ENCODE measurements around the gene FHIP1B.

The FHIP1B gene

GRCh38 chr11:6203327-6203726, 31.1 kb downstream of the FHIP1B start:
- in situ Hi-C loops (cut with HindIII; ENCODE audit: low sequenced_read_pairs) = no loop called here

GRCh38 chr11:6202041-6202440, 32.4 kb downstream of the FHIP1B start:
- in situ Hi-C loops (cut with HindIII; ENCODE audit: low sequenced_read_pairs) = no loop called here

GRCh38 chr11:6201481-6201880, 33.0 kb downstream of the FHIP1B start:
- in situ Hi-C loops (cut with HindIII; ENCODE audit: low sequenced_read_pairs) = no loop called here

GRCh38 chr11:6200975-6201374, 33.5 kb downstream of the FHIP1B start:
- in situ Hi-C loops (cut with HindIII; ENCODE audit: low sequenced_read_pairs) = no loop called here

GRCh38 chr11:6199174-6199810, 35.1 kb downstream of the FHIP1B start, which contains the start of gene OR52W1:
TSS of gene OR52W1 (plus strand) at chr11:6199224. CDS start at chr11:6199224, 0 bp downstream.
- in situ Hi-C loops (cut with HindIII; ENCODE audit: low sequenced_read_pairs) = no loop called here

- in situ Hi-C loops (cut with HindIII; ENCODE audit: low sequenced_read_pairs) = no loop called here
Observed at GRCh38 chr11:6197466-6198200, 36.8 kb downstream of the FHIP1B start.

- in situ Hi-C loops (cut with HindIII; ENCODE audit: low sequenced_read_pairs) = no loop called here
Observed at GRCh38 chr11:6196396-6196795, 38.0 kb downstream of the FHIP1B start.

GRCh38 chr11:6194065-6194581, 40.3 kb downstream of the FHIP1B start:
- in situ Hi-C loops (cut with HindIII; ENCODE audit: low sequenced_read_pairs) = no loop called here

GRCh38 chr11:6191742-6192141, 42.7 kb downstream of the FHIP1B start:
- in situ Hi-C loops (cut with HindIII; ENCODE audit: low sequenced_read_pairs) = no loop called here

GRCh38 chr11:6175440-6175839, 59.0 kb downstream of the FHIP1B start:
- in situ Hi-C loops (cut with HindIII; ENCODE audit: low sequenced_read_pairs) = no loop called here

GRCh38 chr11:6170226-6170625, 64.2 kb downstream of the FHIP1B start, which contains the start of gene OR52B2:
TSS of gene OR52B2 (minus strand) at chr11:6170326. CDS start at chr11:6170326, 0 bp downstream.
- in situ Hi-C loops (cut with HindIII; ENCODE audit: low sequenced_read_pairs) = no loop called here
